ENCODE data around the gene CENATAC.
"Not testable (repeated sequence)": the region's sequence is repeated elsewhere in the genome, so short reads cannot be mapped to it uniquely, and the experiment has no call there.

CENATAC gene

DNA sequence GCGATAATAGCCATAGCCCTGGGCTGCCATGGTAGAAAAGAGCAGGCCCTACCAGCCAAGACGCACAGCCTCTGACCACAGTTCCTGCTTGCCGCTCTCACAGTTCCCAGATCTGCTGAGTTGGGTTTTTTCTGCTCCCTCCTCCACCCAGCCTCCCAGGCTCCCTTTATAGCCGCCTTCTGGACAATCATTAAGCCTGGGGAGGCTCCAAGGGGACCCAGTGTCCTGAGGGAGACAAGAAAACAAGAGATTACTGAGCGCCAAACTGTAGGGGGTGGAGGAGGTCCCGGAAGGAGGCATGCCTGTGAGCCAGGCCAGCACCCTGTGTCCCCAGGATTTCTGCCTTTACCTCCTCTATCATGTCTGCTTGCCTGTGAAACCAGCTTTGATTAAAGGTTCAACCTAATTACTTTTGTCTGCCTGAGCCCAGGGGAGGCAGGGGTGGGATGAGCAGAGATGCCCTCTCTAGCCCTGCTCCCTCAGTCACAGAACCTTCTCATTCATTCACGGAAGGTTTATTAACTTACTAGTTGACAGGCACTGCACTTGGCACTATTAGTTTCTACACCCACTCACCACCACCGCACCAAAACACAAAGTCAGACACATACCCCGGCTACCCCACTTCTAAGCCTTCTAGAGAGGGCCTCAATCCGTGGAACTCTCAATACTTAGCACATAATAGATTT lies 31.5 kb downstream of the CENATAC start:
- H3K27me3 ChIP-seq (ENCODE audit: control insufficient read depth in 1 of 2, insufficient read depth in 2 of 2, low read length in 2 of 2), result no peaks in the 10 kb centered on the region
- peaks cover 13% of the 10 kb centered on the region for H3K4me1 ChIP-seq (ENCODE audit: insufficient read depth, low read length)
- H3K9ac ChIP-seq (ENCODE audit: low read length), result no peak overlapping the region
- peak overlapping the region; percentile 71 to 80 for H3K4me3 ChIP-seq (ENCODE audit: low read depth in 1 of 2, low read length in 2 of 2)
- H3K27ac ChIP-seq (ENCODE audit: low read depth, low read length), result peak overlapping the region; percentile 91
- peaks cover 19% of the 10 kb centered on the region for H3K36me3 ChIP-seq (ENCODE audit: insufficient read depth, low read length)
- H3K9me3 ChIP-seq (ENCODE audit: low read length), result no peaks in the 10 kb centered on the region

DNA sequence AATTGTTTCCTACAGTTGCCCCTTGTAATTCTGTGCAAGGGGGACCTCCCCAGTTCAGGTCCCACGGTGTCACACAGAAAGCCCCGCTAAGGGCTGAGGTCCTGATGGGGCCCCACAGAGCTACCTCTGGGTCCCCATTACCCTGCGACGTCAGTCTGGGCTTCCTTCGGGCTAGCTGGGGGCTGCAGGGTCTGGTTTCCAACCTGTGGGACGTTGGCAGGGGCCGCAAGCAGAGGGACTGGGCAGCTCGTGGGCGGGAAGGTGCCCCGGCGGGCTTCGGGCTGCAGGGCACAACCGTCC lies 32.0 kb downstream of the CENATAC start:
- Histone ChIP-seq H3K9ac (ENCODE audit: low read length) (peak overlapping the region; percentile 74), H3K27ac (ENCODE audit: low read depth, low read length) (peak overlapping the region; percentile 91), H3K27me3 (ENCODE audit: control insufficient read depth in 1 of 2, insufficient read depth in 2 of 2, low read length in 2 of 2) (no peaks in the 10 kb centered on the region), H3K36me3 (ENCODE audit: insufficient read depth, low read length) (peaks cover 17% of the 10 kb centered on the region), H3K9me3 (ENCODE audit: low read length) (no peaks in the 10 kb centered on the region), H3K4me1 (ENCODE audit: insufficient read depth, low read length) (peaks cover 13% of the 10 kb centered on the region), H3K4me3 (ENCODE audit: low read depth in 1 of 2, low read length in 2 of 2) (peak overlapping the region; percentile 71 to 80)

DNA sequence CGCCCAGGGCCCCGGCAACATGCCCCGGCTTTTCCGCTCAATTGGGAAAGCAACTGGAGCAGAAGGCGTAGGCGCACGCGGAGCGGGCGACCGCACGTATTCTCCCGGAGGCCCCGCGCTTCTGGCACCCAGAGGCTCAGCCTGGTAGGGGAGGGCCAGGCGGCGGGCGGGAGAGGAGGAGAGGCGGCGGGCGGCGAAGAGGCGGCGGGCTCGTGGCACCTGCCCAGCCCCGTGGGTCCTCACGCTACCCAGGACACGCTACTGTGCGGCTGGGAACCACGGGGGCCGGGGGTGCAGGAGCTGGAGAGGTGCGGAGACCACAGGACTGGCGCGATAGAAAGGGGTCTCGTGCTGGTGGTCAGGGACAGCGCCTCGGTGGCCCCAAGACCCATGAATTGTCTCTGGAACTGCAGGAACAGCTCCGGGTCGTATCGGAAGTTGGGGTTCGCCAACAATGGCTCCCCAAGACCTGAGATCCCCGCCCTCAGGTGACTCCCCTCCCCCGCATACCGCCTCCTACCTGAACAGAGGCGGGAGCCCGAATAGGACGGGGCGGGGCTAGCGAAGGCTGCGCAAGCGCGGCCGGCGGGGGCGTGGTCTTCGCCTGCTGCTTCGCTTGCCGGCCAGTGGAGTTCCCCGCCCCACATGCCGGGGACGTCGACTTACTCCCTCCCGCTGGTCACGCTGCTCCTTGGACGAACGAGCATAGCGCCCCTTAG lies 32.5 kb downstream of the CENATAC start, which contains the start of gene SLC37A4:
SLC37A4 (minus strand) TSS at position 549 of the 719 bp plus-strand sequence.
- peaks cover 11% of the 10 kb centered on the region for H3K36me3 ChIP-seq (ENCODE audit: insufficient read depth, low read length)
- H3K9me3 ChIP-seq (ENCODE audit: low read length), result no peaks in the 10 kb centered on the region
- H3K27ac ChIP-seq (ENCODE audit: low read depth, low read length), result peak within 1 kb of the TSS; percentile 91
- peak within 1 kb of the TSS; percentile 71 to 80 for H3K4me3 ChIP-seq (ENCODE audit: low read depth in 1 of 2, low read length in 2 of 2)
- H3K9ac ChIP-seq (ENCODE audit: low read length), result peak within 1 kb of the TSS; percentile 74
- peaks cover 13% of the 10 kb centered on the region for H3K4me1 ChIP-seq (ENCODE audit: insufficient read depth, low read length)
- no peaks in the 10 kb centered on the region for H3K27me3 ChIP-seq (ENCODE audit: control insufficient read depth in 1 of 2, insufficient read depth in 2 of 2, low read length in 2 of 2)

DNA sequence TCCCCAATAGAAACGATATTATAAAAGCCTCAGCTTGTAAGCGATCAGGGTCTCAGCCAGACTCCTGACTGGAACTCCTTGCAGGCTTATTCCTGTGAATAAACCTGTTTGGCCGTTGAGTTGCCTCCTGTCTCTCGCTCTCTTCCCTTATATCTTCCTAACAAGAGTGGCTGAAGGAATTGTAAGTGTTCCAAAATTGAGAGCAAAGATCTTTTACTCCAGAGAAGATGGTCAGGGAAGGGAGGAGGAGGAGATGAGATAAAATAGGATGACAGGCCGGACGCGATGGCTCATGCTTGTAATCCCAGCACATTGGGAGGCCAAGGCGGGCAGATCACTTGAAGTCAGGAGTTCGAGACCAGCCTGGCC lies 34.0 kb downstream of the CENATAC start:
- peaks cover 13% of the 10 kb centered on the region for H3K4me1 ChIP-seq (ENCODE audit: insufficient read depth, low read length)
- no peaks in the 10 kb centered on the region for H3K27me3 ChIP-seq (ENCODE audit: control insufficient read depth in 1 of 2, insufficient read depth in 2 of 2, low read length in 2 of 2)
- no peak overlapping the region for H3K4me3 ChIP-seq (ENCODE audit: low read depth in 1 of 2, low read length in 2 of 2)
- peaks cover 8% of the 10 kb centered on the region for H3K36me3 ChIP-seq (ENCODE audit: insufficient read depth, low read length)
- no peak overlapping the region for H3K9ac ChIP-seq (ENCODE audit: low read length)
- H3K27ac ChIP-seq (ENCODE audit: low read depth, low read length), result no peak overlapping the region
- H3K9me3 ChIP-seq (ENCODE audit: low read length), result no peaks in the 10 kb centered on the region

DNA sequence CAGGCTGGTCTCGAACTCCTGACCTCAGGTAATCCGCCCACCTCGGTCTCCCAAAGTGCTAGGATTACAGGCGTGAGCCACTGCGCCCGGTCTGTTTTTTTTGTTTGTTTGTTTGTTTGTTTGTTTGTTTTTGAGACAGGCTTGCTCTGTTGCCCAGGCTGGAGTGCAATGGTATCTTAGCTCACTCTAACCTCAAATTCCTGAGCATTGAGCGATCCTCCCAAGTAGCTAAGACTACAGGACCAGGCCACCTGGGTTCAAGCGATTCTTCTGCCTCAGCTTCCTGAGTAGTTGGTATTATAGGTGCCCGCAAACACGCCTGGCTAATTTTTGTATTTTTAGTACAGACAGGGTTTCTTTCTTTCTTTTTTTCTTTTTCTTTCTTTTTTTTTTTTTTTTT lies 35.5 kb downstream of the CENATAC start:
- not testable (repeated sequence) for H3K4me3 ChIP-seq (ENCODE audit: low read depth in 1 of 2, low read length in 2 of 2)

DNA sequence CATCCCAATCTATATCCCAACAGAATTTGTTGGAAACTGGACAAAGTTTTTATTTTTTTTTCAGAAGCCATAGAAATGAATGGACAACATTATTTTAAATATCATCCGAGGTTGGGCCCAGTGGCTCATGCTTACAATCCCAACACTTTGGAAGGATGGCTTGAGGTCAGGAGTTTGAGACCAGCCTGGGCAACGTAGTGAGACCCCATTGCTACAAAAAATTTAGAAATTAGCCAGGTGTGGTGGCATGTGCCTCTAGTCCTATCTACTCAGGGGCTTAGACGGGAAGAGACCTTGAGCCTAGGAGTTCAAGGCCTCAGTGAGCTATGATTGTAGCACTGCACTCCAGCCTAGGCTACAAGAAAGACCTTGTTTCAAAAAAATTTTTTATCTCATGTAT lies 36.9 kb downstream of the CENATAC start:
- peaks cover 3% of the 10 kb centered on the region for H3K4me1 ChIP-seq (ENCODE audit: insufficient read depth, low read length)
- H3K9me3 ChIP-seq (ENCODE audit: low read length), result no peaks in the 10 kb centered on the region
- H3K4me3 ChIP-seq (ENCODE audit: low read depth in 1 of 2, low read length in 2 of 2), result no peak overlapping the region
- no peak overlapping the region for H3K9ac ChIP-seq (ENCODE audit: low read length)
- no peak overlapping the region for H3K27ac ChIP-seq (ENCODE audit: low read depth, low read length)
- H3K36me3 ChIP-seq (ENCODE audit: insufficient read depth, low read length), result no peaks in the 10 kb centered on the region
- no peaks in the 10 kb centered on the region for H3K27me3 ChIP-seq (ENCODE audit: control insufficient read depth in 1 of 2, insufficient read depth in 2 of 2, low read length in 2 of 2)

More for the DNA sequence above, 35.5 kb downstream of the CENATAC start:
- H3K4me1 ChIP-seq (ENCODE audit: insufficient read depth, low read length), result peaks cover 13% of the 10 kb centered on the region
- H3K27ac ChIP-seq (ENCODE audit: low read depth, low read length); H3K9me3 ChIP-seq (ENCODE audit: low read length); H3K9ac ChIP-seq (ENCODE audit: low read length); H3K36me3 ChIP-seq (ENCODE audit: insufficient read depth, low read length); H3K27me3 ChIP-seq (ENCODE audit: control insufficient read depth in 1 of 2, insufficient read depth in 2 of 2, low read length in 2 of 2): not testable (repeated sequence)

DNA sequence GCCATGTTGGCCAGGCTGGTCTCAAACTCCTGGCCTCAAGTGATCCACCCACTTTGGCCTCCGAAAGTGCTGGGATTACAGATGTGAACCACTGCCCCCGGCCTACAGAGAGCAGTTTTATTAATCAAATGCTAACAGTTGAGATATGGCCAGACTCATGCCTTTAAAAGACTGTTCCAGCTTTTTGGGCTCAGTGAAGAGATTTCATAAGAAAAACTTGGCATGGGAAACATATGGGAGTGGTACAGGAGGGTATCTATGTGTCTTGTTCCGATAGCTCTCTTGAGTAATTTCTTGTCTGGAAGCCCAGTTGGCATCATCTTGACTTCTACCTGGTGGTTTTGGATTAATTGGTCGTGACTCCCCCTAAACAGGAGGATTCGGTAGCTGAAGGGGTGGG lies 40.9 kb downstream of the CENATAC start:
- no peaks in the 10 kb centered on the region for H3K36me3 ChIP-seq (ENCODE audit: insufficient read depth, low read length)
- H3K9me3 ChIP-seq (ENCODE audit: low read length), result no peaks in the 10 kb centered on the region
- H3K9ac ChIP-seq (ENCODE audit: low read length), result no peak overlapping the region
- no peaks in the 10 kb centered on the region for H3K4me1 ChIP-seq (ENCODE audit: insufficient read depth, low read length)
- no peak overlapping the region for H3K4me3 ChIP-seq (ENCODE audit: low read depth in 1 of 2, low read length in 2 of 2)
- no peaks in the 10 kb centered on the region for H3K27me3 ChIP-seq (ENCODE audit: control insufficient read depth in 1 of 2, insufficient read depth in 2 of 2, low read length in 2 of 2)
- no peak overlapping the region for H3K27ac ChIP-seq (ENCODE audit: low read depth, low read length)

DNA sequence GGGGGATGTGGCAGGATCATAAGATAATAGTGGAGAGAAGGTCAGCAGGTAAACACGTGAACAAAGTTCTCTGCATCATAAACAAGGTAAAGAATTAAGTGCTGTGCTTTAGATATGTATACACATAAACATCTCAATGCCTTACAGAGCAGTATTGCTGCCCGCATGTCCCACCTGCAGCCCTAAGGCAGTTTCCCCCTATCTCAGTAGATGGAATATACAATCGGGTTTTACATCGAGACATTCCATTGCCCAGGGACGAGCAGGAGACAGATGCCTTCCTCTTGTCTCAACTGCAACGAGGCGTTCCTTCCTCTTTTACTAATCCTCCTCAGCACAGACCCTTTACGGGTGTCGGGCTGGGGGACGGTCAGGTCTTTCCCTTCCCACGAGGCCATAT lies 41.5 kb downstream of the CENATAC start:
- H3K9ac ChIP-seq (ENCODE audit: low read length); H3K4me3 ChIP-seq (ENCODE audit: low read depth in 1 of 2, low read length in 2 of 2); H3K4me1 ChIP-seq (ENCODE audit: insufficient read depth, low read length); H3K9me3 ChIP-seq (ENCODE audit: low read length); H3K27ac ChIP-seq (ENCODE audit: low read depth, low read length); H3K36me3 ChIP-seq (ENCODE audit: insufficient read depth, low read length); H3K27me3 ChIP-seq (ENCODE audit: control insufficient read depth in 1 of 2, insufficient read depth in 2 of 2, low read length in 2 of 2): not testable (repeated sequence)

DNA sequence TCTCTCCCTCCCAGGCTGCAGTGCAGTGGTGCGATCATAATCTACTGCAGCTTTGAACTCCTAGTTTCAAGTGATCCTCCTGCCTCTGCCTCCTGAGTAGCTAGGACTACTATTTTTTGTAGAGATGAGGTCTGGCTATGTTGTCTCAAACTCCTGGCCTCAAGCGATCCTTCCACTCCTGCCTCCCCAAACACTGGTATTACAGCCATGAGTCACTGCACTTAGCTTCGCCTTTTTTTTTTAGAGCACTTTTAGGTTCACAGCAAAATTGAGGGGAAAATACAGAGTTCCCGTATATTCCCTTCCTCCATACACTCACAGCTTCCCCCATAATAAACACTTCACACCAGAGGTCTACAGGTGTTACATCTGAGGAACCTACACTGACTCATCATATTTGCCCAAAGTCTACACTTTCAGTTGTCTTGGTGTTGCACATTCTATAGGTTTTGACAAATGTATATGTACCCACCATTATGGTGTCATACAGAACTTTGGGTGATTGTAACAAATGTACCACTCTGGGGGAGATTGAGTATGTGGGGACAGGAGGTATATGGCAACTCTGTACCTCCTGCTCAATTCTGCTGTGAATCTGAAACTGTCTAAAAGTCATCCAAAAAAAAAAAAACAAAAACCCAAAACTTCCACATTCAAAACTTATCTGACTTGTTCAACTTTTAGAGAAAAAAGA lies 44.0 kb downstream of the CENATAC start:
- Histone ChIP-seq H3K4me1 (ENCODE audit: insufficient read depth, low read length) (no peaks in the 10 kb centered on the region), H3K9me3 (ENCODE audit: low read length) (no peaks in the 10 kb centered on the region), H3K9ac (ENCODE audit: low read length) (no peak overlapping the region), H3K36me3 (ENCODE audit: insufficient read depth, low read length) (peaks cover 9% of the 10 kb centered on the region), H3K27me3 (ENCODE audit: control insufficient read depth in 1 of 2, insufficient read depth in 2 of 2, low read length in 2 of 2) (no peaks in the 10 kb centered on the region), H3K27ac (ENCODE audit: low read depth, low read length) (no peak overlapping the region), H3K4me3 (ENCODE audit: low read depth in 1 of 2, low read length in 2 of 2) (no peak overlapping the region)

DNA sequence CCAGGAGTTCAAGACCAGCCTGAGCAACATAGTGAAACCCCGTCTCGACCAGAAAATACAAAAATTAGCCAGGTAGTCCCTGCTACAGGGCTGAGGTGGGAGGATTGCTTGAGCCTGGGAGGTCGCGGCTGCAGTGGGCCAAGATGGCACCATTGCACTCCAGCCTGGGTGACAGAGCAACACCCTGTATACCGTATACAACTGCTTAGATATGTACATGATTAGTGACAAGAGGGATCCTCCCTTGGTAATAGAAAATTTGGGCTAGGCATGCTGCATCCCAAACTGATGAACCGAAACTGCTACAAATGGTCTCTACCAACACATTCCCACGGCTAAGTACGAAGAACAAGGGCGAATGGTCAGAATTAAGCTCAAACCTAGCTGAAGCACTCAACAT lies 45.0 kb downstream of the CENATAC start:
- peaks cover 18% of the 10 kb centered on the region for H3K36me3 ChIP-seq (ENCODE audit: insufficient read depth, low read length)
- H3K4me1 ChIP-seq (ENCODE audit: insufficient read depth, low read length), result no peaks in the 10 kb centered on the region
- no peak overlapping the region for H3K27ac ChIP-seq (ENCODE audit: low read depth, low read length)
- no peaks in the 10 kb centered on the region for H3K27me3 ChIP-seq (ENCODE audit: control insufficient read depth in 1 of 2, insufficient read depth in 2 of 2, low read length in 2 of 2)
- H3K9me3 ChIP-seq (ENCODE audit: low read length), result no peaks in the 10 kb centered on the region
- H3K4me3 ChIP-seq (ENCODE audit: low read depth in 1 of 2, low read length in 2 of 2), result no peak overlapping the region
- no peak overlapping the region for H3K9ac ChIP-seq (ENCODE audit: low read length)

DNA sequence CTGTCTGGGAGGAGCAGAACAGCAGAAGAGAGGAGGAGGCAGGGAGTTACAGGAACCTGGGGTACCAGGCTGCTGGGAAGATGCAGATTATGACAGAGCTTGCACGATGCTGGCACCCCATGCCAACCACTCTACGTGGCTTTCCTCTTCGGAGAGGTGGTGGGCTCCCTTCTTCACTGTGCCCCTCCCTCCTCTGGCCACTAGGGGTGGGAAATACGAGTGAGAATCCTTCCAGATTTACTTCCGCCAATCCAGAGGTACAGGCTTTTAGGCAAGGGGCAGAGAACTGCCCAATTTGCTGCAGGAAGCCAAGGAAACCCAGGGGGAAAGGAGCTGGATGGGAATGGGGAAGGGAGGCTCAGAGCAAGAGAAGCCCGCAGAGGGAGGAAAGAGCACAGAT lies 46.8 kb downstream of the CENATAC start:
- Histone ChIP-seq H3K9me3 (ENCODE audit: low read length) (no peaks in the 10 kb centered on the region), H3K9ac (ENCODE audit: low read length) (no peak overlapping the region), H3K36me3 (ENCODE audit: insufficient read depth, low read length) (peaks cover 36% of the 10 kb centered on the region), H3K27ac (ENCODE audit: low read depth, low read length) (no peak overlapping the region), H3K4me3 (ENCODE audit: low read depth in 1 of 2, low read length in 2 of 2) (no peak overlapping the region), H3K27me3 (ENCODE audit: control insufficient read depth in 1 of 2, insufficient read depth in 2 of 2, low read length in 2 of 2) (no peaks in the 10 kb centered on the region), H3K4me1 (ENCODE audit: insufficient read depth, low read length) (no peaks in the 10 kb centered on the region)

Measured in muscle layer of colon (tissue), 2 donors.